Fibroblast of mammary gland (primary cell): ENCODE measurements around the gene ATP1B3.

Source experiments
- DNase-seq: peaks from one replicate; pipeline ENCODE4 v3.0.0-alpha.2; 2010; ENCODE audit warnings: low read depth
- H3K4me3 ChIP-seq: 2 replicates; pipeline ENCODE4 v1.5.1; 2011; ENCODE audit warnings: low read depth, mild to moderate bottlenecking, low read length, moderate library complexity; ENCODE audit not compliant: control insufficient read depth
- CTCF ChIP-seq: conservative IDR thresholded peaks from 2 replicates; pipeline ENCODE4 v1.5.1; 2011; ENCODE audit warnings: low read depth, low read length, inconsistent platforms; ENCODE audit not compliant: control insufficient read depth, insufficient read depth

ATP1B3 gene

DNA sequence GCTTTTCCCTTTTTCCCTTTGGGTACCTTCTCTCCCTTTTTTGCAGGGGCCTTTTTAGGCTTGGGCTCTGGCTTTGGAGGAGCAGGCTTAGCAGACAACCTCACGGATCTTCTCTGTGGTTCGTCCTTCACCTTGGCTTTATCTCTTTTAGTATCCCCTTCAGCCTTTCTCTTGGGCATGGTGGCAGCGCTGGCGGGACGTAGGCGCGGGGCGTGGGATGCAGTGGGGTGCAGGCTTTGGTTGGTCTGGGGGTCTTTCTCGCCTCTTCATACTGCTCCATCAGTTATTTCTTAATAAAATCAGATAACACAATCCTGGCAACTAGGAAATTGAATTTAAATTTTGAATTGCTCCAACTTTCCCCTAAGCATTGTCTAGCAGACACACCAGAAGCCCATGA is 11.3 kb upstream of the ATP1B3 start:
- TF ChIP-seq CTCF: no peak
- no peak for DNase-seq
- no peak overlapping the region for H3K4me3 ChIP-seq

DNA sequence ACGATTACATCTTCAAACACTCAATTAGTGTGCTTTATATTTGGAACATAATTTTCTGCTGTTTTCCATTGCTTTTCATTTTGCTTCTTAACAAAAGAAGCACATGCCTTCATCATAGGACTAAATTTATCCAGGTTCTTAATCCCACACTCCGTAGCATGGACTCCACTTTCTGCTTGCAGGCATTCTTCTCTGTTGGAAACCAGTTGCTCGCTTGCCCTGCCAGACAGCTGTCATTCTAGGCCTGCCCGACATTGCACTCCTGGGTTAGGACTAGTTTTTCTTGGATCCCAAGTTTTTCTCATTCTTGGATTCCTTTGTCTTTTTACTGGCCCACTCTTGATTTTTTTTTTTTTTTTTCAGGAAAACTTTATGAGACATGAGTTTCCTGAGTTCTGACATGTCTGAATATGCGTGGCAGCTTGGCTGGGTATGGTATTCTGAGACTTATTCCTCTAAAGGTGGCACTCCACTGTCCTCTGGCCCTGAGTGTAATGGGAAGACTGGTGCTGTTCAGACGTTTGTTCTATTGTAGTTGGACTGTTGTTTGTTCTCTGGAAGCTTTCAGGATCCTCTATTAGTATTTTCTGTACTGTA is 6.3 kb upstream of the ATP1B3 start:
- no peak for DNase-seq
- H3K4me3 ChIP-seq: no peak overlapping the region
- TF ChIP-seq CTCF: no peak

DNA sequence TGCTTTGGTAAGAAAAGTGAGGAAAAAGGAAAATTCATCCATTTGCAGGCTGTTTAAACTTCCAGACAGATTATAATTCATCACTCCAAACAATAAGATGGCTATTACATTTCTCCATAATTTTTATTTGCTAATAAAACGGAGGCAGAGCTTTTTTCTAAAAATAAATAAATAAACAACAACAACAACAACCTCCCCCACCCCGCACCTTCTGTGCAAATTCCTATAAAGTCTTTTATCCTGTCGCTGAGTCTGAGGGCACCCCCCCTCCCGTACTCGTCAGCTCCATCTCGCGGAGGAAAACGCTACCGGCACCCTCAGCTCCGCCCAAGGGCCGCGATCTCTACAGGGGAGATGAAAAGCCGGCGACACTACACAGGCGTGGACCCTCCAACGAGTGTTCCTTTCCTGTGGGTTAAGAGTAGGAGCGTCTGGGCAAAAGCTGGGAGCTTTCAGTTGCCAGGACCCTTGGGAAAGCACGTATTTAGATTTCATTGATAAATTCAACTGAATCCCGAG is 1.0 kb upstream of the ATP1B3 start:
- H3K4me3 ChIP-seq: peak overlapping the region; percentile 82
- peak; percentile 88 for TF ChIP-seq CTCF
- peak; percentile 72 for DNase-seq

DNA sequence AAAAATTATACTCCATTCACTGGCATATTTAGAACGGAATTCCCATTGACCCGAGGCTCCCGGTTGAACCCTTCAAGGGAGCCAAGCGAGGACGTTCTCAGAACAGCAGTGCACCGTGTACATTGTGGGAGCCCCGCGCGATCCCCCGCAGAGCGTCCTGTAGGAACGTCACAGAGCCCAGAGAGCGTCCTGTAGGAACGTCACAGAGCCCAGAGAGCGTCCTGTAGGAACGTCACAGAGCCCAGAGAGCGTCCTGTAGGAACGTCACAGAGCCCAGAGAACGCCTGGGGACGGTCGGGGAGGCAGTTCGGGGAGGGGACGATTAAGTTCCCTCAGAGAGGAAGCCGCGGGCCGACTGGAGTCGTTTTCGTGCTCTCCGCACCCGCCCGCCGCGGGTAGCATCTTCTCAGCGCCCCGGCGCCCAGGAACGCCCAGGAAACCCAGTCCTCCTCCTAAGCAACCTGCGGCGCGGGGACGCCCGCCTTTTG is 506 bp upstream of the ATP1B3 start:
- peak; percentile 75 for DNase-seq
- TF ChIP-seq CTCF: no peak
- peak overlapping the region; percentile 82 for H3K4me3 ChIP-seq

DNA sequence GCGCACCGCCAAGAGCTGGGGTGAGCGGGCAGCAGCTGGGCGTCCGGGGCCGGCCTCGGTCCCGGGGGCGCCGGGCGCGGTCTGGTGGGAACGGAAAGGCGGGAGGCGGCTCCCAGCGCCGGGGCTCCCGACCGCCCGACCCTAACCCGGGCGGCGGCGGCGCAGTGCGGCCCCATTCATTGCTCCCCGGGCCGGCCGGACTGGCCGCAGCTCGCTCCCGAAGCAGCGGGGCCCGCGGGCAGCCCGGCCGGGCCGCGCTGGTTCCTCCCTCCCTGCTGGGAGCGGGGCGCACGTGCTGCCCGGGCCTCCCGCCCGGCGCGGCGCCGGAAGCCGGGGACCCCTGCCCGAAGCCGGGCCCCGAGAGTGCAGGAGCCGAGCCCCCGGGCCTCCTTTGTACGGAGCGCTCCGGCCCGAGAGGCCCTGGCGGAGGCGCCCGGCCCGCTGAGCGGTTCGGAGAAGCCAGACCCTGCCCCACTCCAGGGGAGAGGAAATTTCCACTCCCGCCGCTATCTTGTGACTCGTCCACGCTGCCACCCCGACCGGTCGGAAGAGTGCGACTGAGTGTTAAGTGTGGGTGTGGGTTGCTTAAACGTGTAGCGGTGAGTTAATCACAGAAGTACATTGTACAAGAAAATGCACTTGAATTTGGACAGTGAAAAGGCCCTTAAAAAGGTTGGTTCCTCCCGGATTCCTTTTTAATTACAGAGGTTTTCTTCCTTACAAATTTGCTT is 613 bp downstream of the ATP1B3 start:
- peak overlapping the region; percentile 85 for H3K4me3 ChIP-seq
- no peak for TF ChIP-seq CTCF
- peak; percentile 49 for DNase-seq

DNA sequence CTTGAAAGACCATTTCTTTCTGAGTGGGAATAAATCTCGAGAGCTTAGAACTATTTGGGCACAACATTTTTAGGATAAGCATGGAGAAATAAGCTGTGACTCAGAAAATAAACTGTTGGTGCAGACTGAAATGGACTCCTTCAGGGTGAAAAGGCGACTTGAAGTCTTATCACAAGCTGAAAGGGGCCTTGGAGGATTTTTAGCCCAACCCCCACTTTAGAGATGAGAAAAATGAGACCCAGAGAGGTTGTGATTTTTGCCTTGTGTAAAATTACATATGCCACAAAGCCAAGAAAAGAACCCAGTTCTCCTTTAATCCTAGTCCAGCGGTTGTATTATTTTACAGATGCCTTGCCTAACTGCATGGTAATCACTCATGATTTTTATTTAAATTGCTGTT is 1.5 kb downstream of the ATP1B3 start:
- TF ChIP-seq CTCF: no peak
- peak; percentile 57 for DNase-seq
- H3K4me3 ChIP-seq: peak overlapping the region; percentile 85

DNA sequence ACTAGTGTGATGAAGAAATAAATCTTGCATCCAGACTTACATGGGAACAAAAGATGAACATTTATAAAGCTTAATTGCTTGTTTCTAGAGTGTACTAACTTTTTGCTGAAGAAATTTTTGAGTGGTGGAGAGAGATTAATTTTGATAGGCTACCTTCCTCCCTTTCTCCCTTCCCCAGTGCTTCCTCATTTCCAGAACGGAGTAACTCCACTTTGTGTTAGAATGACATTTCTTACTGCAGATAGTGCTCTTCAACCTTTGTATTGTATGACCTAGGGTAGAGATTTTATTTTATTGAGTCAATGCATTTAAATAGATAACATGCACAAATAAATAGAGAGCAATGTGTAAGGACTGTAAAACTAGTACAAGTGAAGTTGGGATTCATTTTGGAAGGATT is 1.9 kb downstream of the ATP1B3 start:
- H3K4me3 ChIP-seq: peak overlapping the region; percentile 85
- TF ChIP-seq CTCF: no peak
- DNase-seq: no peak
